K562 (cell line): ENCODE data around the gene PPIA. TPM values are rescaled to one million over a fixed set of nuclear protein-coding genes. Genes with fewer than 3 reads are reported as not detected.

ENCODE experiments used
- ATAC-seq: fragments of 200-7000 bp; cut with Tn5 transposase; 3 replicates; pipeline ENCODE4 v1.9.1; 2020; ENCODE audit warnings: moderate library complexity
- BruUV-seq: library from RNA; stranded (reverse); fragments of 400-500 nt; replicated peaks from 2 replicates; lab custom pipeline; 2021; lab: Mats Ljungman, UMichigan
- CTCF ChIA-PET: fragments of 300-600 bp; formaldehyde crosslinking; extraction: SDS; loops from one replicate; lab custom pipeline; 2021; ENCODE audit warnings: low intra/inter-chr PET ratio; lab: Yijun Ruan, JAX
- POLR2A ChIA-PET: fragments of 300-600, 350-650 bp; sonication (Branson Sonifier 250); formaldehyde crosslinking; extraction: SDS; loops from one replicate; lab custom pipeline; 2021; ENCODE audit warnings: antibody characterized with exemption, inconsistent platforms; lab: Yijun Ruan, JAX
- DNase-seq, 4 experiments: peaks; one replicate each; pipeline versions ENCODE4 v3.0.0 to v3.0.0-alpha.2; 2011 to 2018; ENCODE audit warnings: low spot score in 3 of 4, mixed read lengths in 3 of 4; ENCODE audit errors: extremely low read depth in 1 of 4
- FAIRE-seq: peaks from 2 replicates; lab custom pipeline; 2011; peaks lifted over from hg19 to GRCh38; lab: Jason Lieb, UNC
- H2AFZ ChIP-seq: 2 replicates; pipeline ENCODE4 v1.6.0; 2011; ENCODE audit warnings: low read depth, low read length, control low read depth, inconsistent platforms
- H3K27ac ChIP-seq: fragments of 200-600 bp; 3 replicates; pipeline ENCODE4 v1.8.0; 2011; ENCODE audit warnings: low read depth, mild to moderate bottlenecking, control low read depth, inconsistent platforms, low read length, moderate library complexity, mixed read lengths; ENCODE audit errors: extremely low read depth
- H3K27me3 ChIP-seq, 2 experiments: fragments of 300-600 bp in 1 of 2; 2 replicates in 1 of 2; 3 replicates in 1 of 2; pipeline versions ENCODE4 v1.6.0 to v1.8.0; 2011; ENCODE audit warnings: inconsistent platforms in 2 of 2, low read length in 2 of 2, mild to moderate bottlenecking in 1 of 2, mixed read lengths in 1 of 2, moderate library complexity in 1 of 2; ENCODE audit not compliant: control insufficient read depth in 2 of 2, insufficient read depth in 2 of 2
- H3K36me3 ChIP-seq: fragments of 300-600 bp; 3 replicates; pipeline ENCODE4 v1.8.0; 2011; ENCODE audit warnings: mild to moderate bottlenecking, low read length, inconsistent platforms; ENCODE audit not compliant: control insufficient read depth, insufficient read depth
- H3K4me1 ChIP-seq, 2 experiments: fragments of 200-600 bp in 1 of 2; replicated peaks in 1 of 2; 2 replicates in 1 of 2; 3 replicates in 1 of 2; pipeline versions ENCODE4 v1.5.1 to v1.8.0; 2011; ENCODE audit warnings: inconsistent platforms in 2 of 2, low read length in 2 of 2, mild to moderate bottlenecking in 1 of 2, mixed read lengths in 1 of 2, moderate library complexity in 1 of 2; ENCODE audit not compliant: control insufficient read depth in 2 of 2, insufficient read depth in 2 of 2
- H3K4me2 ChIP-seq: 2 replicates; pipeline ENCODE4 v1.6.1; 2011; ENCODE audit warnings: low read length, control low read depth, inconsistent platforms, mixed read lengths; ENCODE audit not compliant: insufficient read depth
- H3K4me3 ChIP-seq: fragments of 200-600 bp; sonication (generic), shearing (Covaris generic); 2 replicates; pipeline ENCODE4 v1.5.1; 2016; ENCODE audit warnings: control low read depth, inconsistent platforms
- H3K79me2 ChIP-seq: fragments of 200-600 bp; 3 replicates; pipeline ENCODE4 v1.8.0; 2011; ENCODE audit warnings: low read length, inconsistent platforms; ENCODE audit not compliant: control insufficient read depth, insufficient read depth
- H3K9ac ChIP-seq, 2 experiments: 2 replicates each; pipeline versions ENCODE4 v1.6.0 to v1.6.1; 2011; ENCODE audit warnings: low read depth in 2 of 2, low read length in 2 of 2, control low read depth in 1 of 2, inconsistent platforms in 1 of 2, mild to moderate bottlenecking in 1 of 2, mixed read lengths in 1 of 2; ENCODE audit not compliant: insufficient read depth in 1 of 2
- H3K9me1 ChIP-seq: one replicate; pipeline ENCODE4 v1.6.0; 2011; ENCODE audit warnings: inconsistent platforms, mild to moderate bottlenecking, low read length, moderate library complexity; ENCODE audit not compliant: control insufficient read depth, insufficient read depth
- H3K9me3 ChIP-seq: replicated peaks from 2 replicates; pipeline ENCODE4 v1.5.1; 2011; ENCODE audit warnings: low read depth, low read length, inconsistent platforms; ENCODE audit not compliant: control insufficient read depth, insufficient read depth
- H4K20me1 ChIP-seq: replicated peaks from 2 replicates; pipeline ENCODE4 v1.6.1; 2011; ENCODE audit warnings: low read length, inconsistent platforms, mixed read lengths; ENCODE audit not compliant: control insufficient read depth, insufficient read depth
- DACH1 ChIP-seq: fragments of 450-650 bp; IDR thresholded peaks from 2 replicates; pipeline ENCODE4 v1.6.1; 2018; ENCODE audit not compliant: partially characterized antibody
- DPF2 ChIP-seq: fragments of 450-650 bp; IDR thresholded peaks from 2 replicates; pipeline ENCODE4 v1.6.1; 2016
- HDGF ChIP-seq: fragments of 450-650 bp; IDR thresholded peaks from 2 replicates; pipeline ENCODE4 v1.6.1; 2016
- PTRF ChIP-seq: fragments of 450-650 bp; IDR thresholded peaks from 2 replicates; pipeline ENCODE4 v1.6.1; 2016; ENCODE audit warnings: mild to moderate bottlenecking, missing genetic modification characterization, missing compliant biosample characterization
- SMARCE1 ChIP-seq: fragments of 450-650 bp; IDR thresholded peaks from 2 replicates; pipeline ENCODE4 v1.7.1; 2016; ENCODE audit warnings: mild to moderate bottlenecking
- TAF9B ChIP-seq: fragments of 450-650 bp; IDR thresholded peaks from 2 replicates; pipeline ENCODE4 v1.6.1; 2018; ENCODE audit warnings: mild to moderate bottlenecking; ENCODE audit not compliant: partially characterized antibody
- YY1 ChIP-seq, 3 experiments: IDR thresholded peaks; 2 replicates each; pipeline ENCODE4 v1.6.1; 2011; ENCODE audit warnings: low read length in 2 of 3, mild to moderate bottlenecking in 2 of 3, moderate library complexity in 2 of 3, borderline replicate concordance in 1 of 3, control low read depth in 1 of 3, low read depth in 1 of 3; ENCODE audit not compliant: insufficient read depth in 3 of 3, insufficient replicate concordance in 2 of 3, control insufficient read depth in 1 of 3, insufficient read length in 1 of 3; ENCODE audit errors: extremely low read depth in 1 of 3
- ZEB2 ChIP-seq: fragments of 450-650 bp; IDR thresholded peaks from 2 replicates; pipeline ENCODE4 v1.6.1; 2016
- WGBS: fragments of 100-300 bp; shearing (Covaris generic); methylation state at CpG from one replicate; pipeline ENCODE4 v1.1.6; 2016; ENCODE audit warnings: low coverage, mixed read lengths; ENCODE audit not compliant: insufficient coverage; ENCODE audit errors: missing lambda C conversion rate; 5-methylcytosine and 5-hydroxymethylcytosine counted together
- in situ Hi-C: fragments of 300-500 bp; cut with MboI; formaldehyde crosslinking; loops from 4 replicates; pipeline ENCODE4 v1.15.0; 2018; ENCODE audit warnings: inconsistent platforms, mixed read lengths
- intact Hi-C: fragments of 100-400 bp; cut with micrococcal nuclease; formaldehyde crosslinking; loops from 2 replicates; pipeline ENCODE4 v1.14.2; 2022
- polyA plus RNA-seq, 8 experiments: library from polyadenylated mRNA; depleted of rRNA in 4 of 8; stranded (reverse) in 5 of 8; unstranded in 3 of 8; fragments of >200 nt; fragmentation: Nextera tagmentation in 2 of 8; fragmentation: Illumina TruSeq in 1 of 8; extraction: Ambion mirVana in 2 of 8; extraction: Trizol in 1 of 8; gene quantifications; 2 replicates each; pipeline versions ENCODE4 v1.2.1 to v1.2.3, GENCODE V29; 2011 to 2014; ENCODE audit warnings: inconsistent platforms in 1 of 8, missing spikeins in 1 of 8
- total RNA-seq, 7 experiments: library from RNA; depleted of rRNA in 6 of 7; stranded (reverse); fragments of >200 nt in 6 of 7; fragmentation: Illumina TruSeq in 2 of 7; extraction: Trizol in 2 of 7; gene quantifications; 2 replicates each; pipeline versions ENCODE4 v1.2.1 to v1.2.3, GENCODE V29; 2011 to 2021; ENCODE audit warnings: low replicate concordance in 1 of 7
- TF ChIP-seq, protein P1 (sequence below): sonication (generic); IDR thresholded peaks from 2 replicates; pipeline ENCODE4 v1.6.1; 2016
- TF ChIP-seq, protein P2 (sequence below): fragments of 250-450 bp; sonication (Bioruptor Pico); IDR thresholded peaks from 2 replicates; pipeline ENCODE4 v1.8.0; 2021; ENCODE audit warnings: borderline replicate concordance, mild to moderate bottlenecking, moderate library complexity; ENCODE audit not compliant: poor library complexity, severe bottlenecking

The PPIA gene
- total and polyA plus RNA-seq, 9 of the 15 experiments (the other 6 are each of a cell fraction or from before 2014, with no cell fraction given), result 2,583 to 7,504 (median 3,973) TPM

DNA sequence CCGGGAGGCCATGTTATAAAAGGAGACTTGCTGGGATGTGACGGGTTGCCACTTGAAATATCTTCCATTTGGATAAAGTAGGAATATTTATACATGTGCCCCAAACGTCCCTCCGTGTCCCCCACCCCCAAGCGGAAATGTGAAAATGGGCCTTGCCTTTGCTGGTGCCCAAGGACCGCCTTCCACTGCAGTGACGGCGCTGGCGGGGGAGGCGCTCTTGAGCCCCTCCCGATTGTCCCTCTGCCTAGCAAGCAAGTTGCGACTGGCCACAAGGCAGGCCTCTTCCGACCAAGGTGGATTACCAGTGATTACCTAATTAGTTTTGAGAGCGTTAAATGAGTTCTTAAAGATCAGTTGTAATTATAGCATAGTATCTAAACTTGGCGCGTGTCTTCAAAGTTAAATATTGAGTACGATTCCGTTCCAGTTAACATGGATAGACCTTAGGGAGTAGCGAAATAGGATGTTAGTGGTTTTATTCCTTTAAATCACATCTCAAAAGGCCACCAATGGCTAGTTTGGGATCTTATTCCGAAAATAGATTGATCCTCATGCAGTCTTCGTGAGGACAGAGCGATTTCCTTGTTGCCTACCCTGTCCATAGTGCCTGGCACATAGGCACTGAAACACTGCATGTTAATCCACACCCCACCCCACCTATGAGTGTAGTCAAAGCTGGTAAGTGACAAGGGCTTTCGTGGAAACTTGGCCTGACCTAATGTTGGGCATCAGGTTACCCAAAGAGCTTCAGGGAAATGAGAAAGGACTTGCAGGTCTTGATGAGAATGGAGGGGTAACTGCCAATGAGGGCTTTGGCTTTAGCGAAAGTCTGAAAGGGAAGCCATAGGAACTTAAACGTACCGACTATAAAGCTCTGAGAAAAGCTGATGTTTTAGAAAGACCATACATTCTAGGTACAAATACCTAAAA lies 1.1 kb downstream of the PPIA start (continued):
- TF ChIP-seq PTRF (no peak), YY1 (IDR thresholded peaks at IDR 0.05; ENCODE audit: borderline replicate concordance in 1 of 3, control insufficient read depth in 1 of 3, extremely low read depth in 1 of 3, insufficient read depth in 3 of 3, insufficient read length in 1 of 3, insufficient replicate concordance in 2 of 3, low read depth in 1 of 3, low read length in 2 of 3) (peak in 2 of 3 experiments; percentile 56 to 60), SMARCE1 (0 out of 2 replicates have a peak, but pooled peaks have one; percentile 41), TAF9B (peak; percentile 8), ZEB2 (no peak), DPF2 (0 out of 2 replicates have a peak, but pooled peaks have one; percentile 14)

DNA sequence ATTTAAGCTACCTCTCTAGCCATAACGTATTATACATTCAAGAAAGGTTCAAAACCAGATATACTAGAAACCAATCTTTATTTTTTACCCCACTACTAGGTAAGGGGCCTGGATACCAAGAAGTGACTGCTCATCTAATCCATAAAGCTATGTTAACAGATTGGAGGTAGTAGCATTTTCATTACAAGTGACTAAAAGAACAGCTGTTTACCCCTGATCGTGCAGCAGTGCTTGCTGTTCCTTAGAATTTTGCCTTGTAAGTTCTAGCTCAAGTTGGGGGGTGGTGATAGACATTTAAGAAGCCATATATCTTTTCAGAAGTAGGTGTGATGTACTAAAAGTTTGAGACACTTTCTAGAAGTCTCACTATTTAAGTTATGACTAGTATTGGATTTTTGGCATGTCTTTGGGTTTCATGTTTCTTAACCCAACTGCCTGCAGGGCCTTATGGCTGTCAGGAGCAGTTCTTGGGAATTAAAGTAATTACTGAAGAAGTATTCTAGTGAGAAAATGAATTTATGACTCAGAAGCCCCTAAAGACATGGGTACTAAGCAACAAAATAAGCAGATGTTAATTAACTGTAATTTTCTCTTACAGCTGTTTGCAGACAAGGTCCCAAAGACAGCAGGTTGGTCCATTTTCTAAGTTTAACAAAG lies 2.3 kb downstream of the PPIA start:
- in situ Hi-C loops (no loop called here), intact Hi-C loops (loop anchor here (5.0 kb wide), 2 partner anchors 51 to 216 kb away; partner anchors contain the start of genes TMED4 and ZMIZ2)
- Histone ChIP-seq H3K27ac (peak overlapping the region; percentile 42; the same call in 1 of the 3 replicates), H3K9ac (peak overlapping the region in 1 of 2 experiments; percentile 96; a peak in 2 of 4 replicates), H3K27me3 (no peaks in the 10 kb centered on the region), H3K4me1 (peaks cover 12 to 20% of the 10 kb centered on the region in 2 experiments; a peak in 4 of 5 replicates), H4K20me1 (peaks cover 32% of the 10 kb centered on the region), H3K4me3 (peak overlapping the region; percentile 56; the same call in 1 of the 2 replicates), H3K4me2 (peak overlapping the region; percentile 99), H2AFZ (no peak overlapping the region), H3K36me3 (peaks cover 64% of the 10 kb centered on the region), H3K9me1 (no peaks in the 10 kb centered on the region), H3K79me2 (peaks cover 55% of the 10 kb centered on the region), H3K9me3 (no peaks in the 10 kb centered on the region)
- ChIA-PET CTCF (no interaction called here), POLR2A (interaction anchor here (0.7 to 2.9 kb wide), 13 partner anchors 10 to 281 kb away, joined by 3 to 15 read pairs (median 6); partner anchors contain the start of genes OGDH and TMED4)
- ATAC-seq, result no peak
- DNase-seq, result no peak
- no TSS peak for BruUV-seq
- no peak for FAIRE-seq
- TF ChIP-seq, protein P1, sequence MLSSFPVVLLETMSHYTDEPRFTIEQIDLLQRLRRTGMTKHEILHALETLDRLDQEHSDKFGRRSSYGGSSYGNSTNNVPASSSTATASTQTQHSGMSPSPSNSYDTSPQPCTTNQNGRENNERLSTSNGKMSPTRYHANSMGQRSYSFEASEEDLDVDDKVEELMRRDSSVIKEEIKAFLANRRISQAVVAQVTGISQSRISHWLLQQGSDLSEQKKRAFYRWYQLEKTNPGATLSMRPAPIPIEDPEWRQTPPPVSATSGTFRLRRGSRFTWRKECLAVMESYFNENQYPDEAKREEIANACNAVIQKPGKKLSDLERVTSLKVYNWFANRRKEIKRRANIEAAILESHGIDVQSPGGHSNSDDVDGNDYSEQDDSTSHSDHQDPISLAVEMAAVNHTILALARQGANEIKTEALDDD, result peak; percentile 55
- TF ChIP-seq, protein P2, sequence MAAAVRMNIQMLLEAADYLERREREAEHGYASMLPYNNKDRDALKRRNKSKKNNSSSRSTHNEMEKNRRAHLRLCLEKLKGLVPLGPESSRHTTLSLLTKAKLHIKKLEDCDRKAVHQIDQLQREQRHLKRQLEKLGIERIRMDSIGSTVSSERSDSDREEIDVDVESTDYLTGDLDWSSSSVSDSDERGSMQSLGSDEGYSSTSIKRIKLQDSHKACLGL (CRISPR knock-in tag), result no peak
- TF ChIP-seq TAF9B, result no peak
- peak; percentile 50 for TF ChIP-seq DACH1
- no peak for TF ChIP-seq HDGF
- WGBS, result 6% methylated on average over 2 of the region's 2 CpGs
